ENCODE measurements around the gene SLC35B1.
"Not testable (repeated sequence)": the region's sequence is repeated elsewhere in the genome, so short reads cannot be mapped to it uniquely, and the experiment has no call there.

DNA sequence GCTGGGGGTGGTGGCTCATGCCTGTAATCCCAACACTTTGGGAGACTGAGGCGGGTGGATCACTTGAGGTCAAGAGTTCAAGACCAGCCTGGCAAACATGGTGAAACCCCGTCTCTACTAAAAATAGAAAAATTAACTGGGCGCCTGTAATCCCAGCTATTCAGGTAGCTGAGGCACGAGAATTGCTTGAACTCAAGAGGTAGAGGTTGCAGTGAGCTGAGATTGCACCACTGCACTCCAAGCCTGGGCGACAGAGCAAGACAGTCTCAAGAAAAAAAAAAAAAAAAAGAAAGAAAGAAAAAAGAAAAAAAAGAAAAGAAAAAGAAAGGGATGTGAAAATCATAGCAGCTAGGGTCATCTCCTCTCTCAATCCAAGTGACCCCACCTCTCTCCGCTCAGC, 16.8 kb upstream of the SLC35B1 start:
- TF ChIP-seq, protein P1, sequence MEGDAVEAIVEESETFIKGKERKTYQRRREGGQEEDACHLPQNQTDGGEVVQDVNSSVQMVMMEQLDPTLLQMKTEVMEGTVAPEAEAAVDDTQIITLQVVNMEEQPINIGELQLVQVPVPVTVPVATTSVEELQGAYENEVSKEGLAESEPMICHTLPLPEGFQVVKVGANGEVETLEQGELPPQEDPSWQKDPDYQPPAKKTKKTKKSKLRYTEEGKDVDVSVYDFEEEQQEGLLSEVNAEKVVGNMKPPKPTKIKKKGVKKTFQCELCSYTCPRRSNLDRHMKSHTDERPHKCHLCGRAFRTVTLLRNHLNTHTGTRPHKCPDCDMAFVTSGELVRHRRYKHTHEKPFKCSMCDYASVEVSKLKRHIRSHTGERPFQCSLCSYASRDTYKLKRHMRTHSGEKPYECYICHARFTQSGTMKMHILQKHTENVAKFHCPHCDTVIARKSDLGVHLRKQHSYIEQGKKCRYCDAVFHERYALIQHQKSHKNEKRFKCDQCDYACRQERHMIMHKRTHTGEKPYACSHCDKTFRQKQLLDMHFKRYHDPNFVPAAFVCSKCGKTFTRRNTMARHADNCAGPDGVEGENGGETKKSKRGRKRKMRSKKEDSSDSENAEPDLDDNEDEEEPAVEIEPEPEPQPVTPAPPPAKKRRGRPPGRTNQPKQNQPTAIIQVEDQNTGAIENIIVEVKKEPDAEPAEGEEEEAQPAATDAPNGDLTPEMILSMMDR (IDR thresholded peaks at IDR 0.05): not testable (repeated sequence)
- not testable (repeated sequence) for TF ChIP-seq EZH2 (IDR thresholded peaks at IDR 0.05; ENCODE audit: borderline replicate concordance, insufficient read depth, low read depth, low read length, poor library complexity, severe bottlenecking)

Measured in B cell (primary cell).